Astrocyte (in vitro differentiated cells and primary cell): ENCODE results near the gene LRIG1. TPM values are rescaled to one million over a fixed set of nuclear protein-coding genes. Genes with fewer than 3 reads are reported as not detected.
A peak's percentile ranks its signal among the peaks of the same experiment; 100 is the strongest.
"Not testable (repeated sequence)": the region's sequence is repeated elsewhere in the genome, so short reads cannot be mapped to it uniquely, and the experiment has no call there.

Source experiments
- DNase-seq: peaks from one replicate; pipeline ENCODE4 v3.0.0-alpha.2; 2010; ENCODE audit warnings: low read depth
- FAIRE-seq: peaks from 2 replicates; lab custom pipeline; 2011; peaks lifted over from hg19 to GRCh38; lab: Jason Lieb, UNC
- H2AFZ ChIP-seq: 2 replicates; pipeline ENCODE4 v1.6.0; 2012; ENCODE audit warnings: low read depth, low read length, inconsistent platforms
- H3K27ac ChIP-seq: 2 replicates; pipeline ENCODE4 v1.5.1; 2011; ENCODE audit warnings: low read depth, low read length, inconsistent platforms
- H3K27me3 ChIP-seq: 2 replicates; pipeline ENCODE4 v1.6.0; 2011; ENCODE audit warnings: low read length, inconsistent platforms; ENCODE audit not compliant: insufficient read depth
- H3K36me3 ChIP-seq: 2 replicates; pipeline ENCODE4 v1.5.1; 2011; ENCODE audit warnings: low read length, inconsistent platforms; ENCODE audit not compliant: insufficient read depth
- H3K4me1 ChIP-seq: 2 replicates; pipeline ENCODE4 v1.5.1; 2011; ENCODE audit warnings: low read length, inconsistent platforms; ENCODE audit not compliant: insufficient read depth
- H3K4me2 ChIP-seq: 2 replicates; pipeline ENCODE4 v1.6.0; 2012; ENCODE audit warnings: low read length, inconsistent platforms
- H3K4me3 ChIP-seq: 2 replicates; pipeline ENCODE4 v1.5.1; 2011; ENCODE audit warnings: low read depth, mild to moderate bottlenecking, low read length, inconsistent platforms; ENCODE audit not compliant: insufficient read depth
- H3K79me2 ChIP-seq: 2 replicates; pipeline ENCODE4 v1.6.0; 2012; ENCODE audit warnings: mild to moderate bottlenecking, low read length, inconsistent platforms; ENCODE audit not compliant: insufficient read depth
- H3K9ac ChIP-seq: 2 replicates; pipeline ENCODE4 v1.6.0; 2012; ENCODE audit warnings: mild to moderate bottlenecking, low read length, inconsistent platforms
- H3K9me3 ChIP-seq: 2 replicates; pipeline ENCODE4 v1.5.1; 2012; ENCODE audit warnings: low read depth, mild to moderate bottlenecking, low read length, inconsistent platforms; ENCODE audit not compliant: insufficient read depth
- H4K20me1 ChIP-seq: 2 replicates; pipeline ENCODE4 v1.6.0; 2012; ENCODE audit warnings: low read length, inconsistent platforms; ENCODE audit not compliant: insufficient read depth
- H3K27ac Mint-ChIP-seq: one replicate; pipeline ENCODE4 v1.8.0; 2021; ENCODE audit warnings: mild to moderate bottlenecking, mixed read lengths; ENCODE audit not compliant: unreplicated experiment
- H3K27me3 Mint-ChIP-seq: one replicate; pipeline ENCODE4 v1.8.0; 2021; ENCODE audit warnings: low read depth, mixed read lengths; ENCODE audit not compliant: unreplicated experiment
- H3K36me3 Mint-ChIP-seq: one replicate; pipeline ENCODE4 v1.8.0; 2021; ENCODE audit warnings: low read depth, mixed read lengths; ENCODE audit not compliant: unreplicated experiment
- H3K4me1 Mint-ChIP-seq: one replicate; pipeline ENCODE4 v1.8.0; 2021; ENCODE audit warnings: low read depth, mixed read lengths; ENCODE audit not compliant: unreplicated experiment
- H3K4me3 Mint-ChIP-seq: one replicate; pipeline ENCODE4 v1.8.0; 2021; ENCODE audit warnings: mild to moderate bottlenecking, moderate library complexity, mixed read lengths; ENCODE audit not compliant: unreplicated experiment
- H3K9me3 Mint-ChIP-seq: one replicate; pipeline ENCODE4 v1.8.0; 2021; ENCODE audit warnings: mild to moderate bottlenecking, mixed read lengths; ENCODE audit not compliant: unreplicated experiment
- EZH2 ChIP-seq: IDR thresholded peaks from 2 replicates; pipeline ENCODE4 v1.6.1; 2012; ENCODE audit warnings: mild to moderate bottlenecking, low read length, inconsistent platforms; ENCODE audit not compliant: insufficient read depth
- total RNA-seq: library from RNA; stranded (reverse); gene quantifications from 2 replicates; pipeline ENCODE4 v1.2.1, GENCODE V29; 2021
- TF ChIP-seq, protein P1 (sequence below): IDR thresholded peaks from 2 replicates; pipeline ENCODE4 v1.5.1; 2011; ENCODE audit warnings: low read depth, mild to moderate bottlenecking, inconsistent platforms, low read length, moderate library complexity; ENCODE audit not compliant: insufficient read depth

Gene LRIG1
- total RNA-seq, 1 donor from 2014 or later: 39.7 TPM

GRCh38 chr3:66421144-66421543, 79.7 kb downstream of the LRIG1 start:
- not testable (repeated sequence) for H3K9ac ChIP-seq, H2AFZ ChIP-seq, H3K4me3 Mint-ChIP-seq, H3K27ac Mint-ChIP-seq, FAIRE-seq, H3K4me2 ChIP-seq, H3K36me3 ChIP-seq, H3K27ac ChIP-seq, H3K27me3 ChIP-seq, DNase-seq, H3K4me3 ChIP-seq, H4K20me1 ChIP-seq, H3K27me3 Mint-ChIP-seq, H3K9me3 ChIP-seq
- peaks cover 34% of the 10 kb centered on the region for H3K4me1 ChIP-seq
- Mint-ChIP-seq H3K36me3 (peaks cover 32% of the 10 kb centered on the region), H3K9me3 (peaks cover 19% of the 10 kb centered on the region), H3K4me1 (peaks cover 35% of the 10 kb centered on the region)
- peaks cover 43% of the 10 kb centered on the region for H3K79me2 ChIP-seq

DNA sequence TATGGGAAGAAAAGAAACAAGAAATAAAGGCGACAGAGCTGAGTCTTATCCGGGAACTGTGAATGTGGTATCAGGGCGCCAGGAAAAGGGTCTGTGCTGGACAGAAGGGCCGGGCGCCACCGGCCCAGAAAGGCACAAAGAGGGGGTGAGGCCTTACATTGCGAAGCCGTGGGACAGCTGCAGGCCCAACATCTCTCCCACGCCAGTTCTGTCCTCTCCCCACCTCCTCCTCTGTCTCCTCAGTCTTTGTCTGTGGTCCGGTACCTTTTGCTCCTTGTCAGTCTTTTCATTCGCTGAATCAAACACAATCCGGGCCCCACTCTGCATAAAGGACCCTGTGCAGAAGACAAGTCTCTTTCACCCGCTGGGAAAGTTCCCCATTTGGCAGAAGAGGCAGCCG, 81.8 kb downstream of the LRIG1 start:
- TF ChIP-seq, protein P1, sequence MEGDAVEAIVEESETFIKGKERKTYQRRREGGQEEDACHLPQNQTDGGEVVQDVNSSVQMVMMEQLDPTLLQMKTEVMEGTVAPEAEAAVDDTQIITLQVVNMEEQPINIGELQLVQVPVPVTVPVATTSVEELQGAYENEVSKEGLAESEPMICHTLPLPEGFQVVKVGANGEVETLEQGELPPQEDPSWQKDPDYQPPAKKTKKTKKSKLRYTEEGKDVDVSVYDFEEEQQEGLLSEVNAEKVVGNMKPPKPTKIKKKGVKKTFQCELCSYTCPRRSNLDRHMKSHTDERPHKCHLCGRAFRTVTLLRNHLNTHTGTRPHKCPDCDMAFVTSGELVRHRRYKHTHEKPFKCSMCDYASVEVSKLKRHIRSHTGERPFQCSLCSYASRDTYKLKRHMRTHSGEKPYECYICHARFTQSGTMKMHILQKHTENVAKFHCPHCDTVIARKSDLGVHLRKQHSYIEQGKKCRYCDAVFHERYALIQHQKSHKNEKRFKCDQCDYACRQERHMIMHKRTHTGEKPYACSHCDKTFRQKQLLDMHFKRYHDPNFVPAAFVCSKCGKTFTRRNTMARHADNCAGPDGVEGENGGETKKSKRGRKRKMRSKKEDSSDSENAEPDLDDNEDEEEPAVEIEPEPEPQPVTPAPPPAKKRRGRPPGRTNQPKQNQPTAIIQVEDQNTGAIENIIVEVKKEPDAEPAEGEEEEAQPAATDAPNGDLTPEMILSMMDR: no peak
- TF ChIP-seq EZH2: no peak
- Histone ChIP-seq H3K4me1 (peaks cover 35% of the 10 kb centered on the region), H3K27me3 (no peaks in the 10 kb centered on the region), H3K9ac (peak overlapping the region; percentile 10), H3K4me3 (no peak overlapping the region), H3K4me2 (peak overlapping the region; percentile 35), H3K9me3 (peaks cover 7% of the 10 kb centered on the region), H3K79me2 (peaks cover 26% of the 10 kb centered on the region), H2AFZ (no peak overlapping the region), H4K20me1 (no peaks in the 10 kb centered on the region), H3K36me3 (no peaks in the 10 kb centered on the region), H3K27ac (no peak overlapping the region)
- H3K27ac Mint-ChIP-seq: no peak overlapping the region
- H3K27me3 Mint-ChIP-seq: no peaks in the 10 kb centered on the region
- DNase-seq (no peak), FAIRE-seq (no peak)
- H3K9me3 Mint-ChIP-seq: peaks cover 19% of the 10 kb centered on the region
- H3K4me3 Mint-ChIP-seq: no peak overlapping the region
- H3K4me1 Mint-ChIP-seq: peaks cover 24% of the 10 kb centered on the region
- H3K36me3 Mint-ChIP-seq: peaks cover 34% of the 10 kb centered on the region

- H3K9me3 Mint-ChIP-seq: peaks cover 17% of the 10 kb centered on the region
- peaks cover 34% of the 10 kb centered on the region for H3K36me3 Mint-ChIP-seq
- TF ChIP-seq EZH2: no peak
- TF ChIP-seq, protein P1: peak; percentile 4
- Histone ChIP-seq H3K27ac (no peak overlapping the region), H3K9me3 (peaks cover 7% of the 10 kb centered on the region), H3K36me3 (no peaks in the 10 kb centered on the region), H2AFZ (no peak overlapping the region), H3K79me2 (peaks cover 24% of the 10 kb centered on the region), H3K27me3 (no peaks in the 10 kb centered on the region), H4K20me1 (no peaks in the 10 kb centered on the region), H3K4me3 (no peak overlapping the region), H3K4me2 (peak overlapping the region; percentile 35), H3K9ac (peak overlapping the region; percentile 10), H3K4me1 (peaks cover 34% of the 10 kb centered on the region)
- H3K4me1 Mint-ChIP-seq: peaks cover 25% of the 10 kb centered on the region
- DNase-seq (peak; percentile 83), FAIRE-seq (no peak)
- no peaks in the 10 kb centered on the region for H3K27me3 Mint-ChIP-seq
- H3K27ac Mint-ChIP-seq: no peak overlapping the region
- H3K4me3 Mint-ChIP-seq: no peak overlapping the region
Observed at GRCh38 chr3:66418475-66418931, 82.3 kb downstream of the LRIG1 start.
